ENCODE data around the gene NOP14. TPM values are rescaled to one million over a fixed set of nuclear protein-coding genes. Genes with fewer than 3 reads are reported as not detected.
"Not testable (repeated sequence)": the region's sequence is repeated elsewhere in the genome, so short reads cannot be mapped to it uniquely, and the experiment has no call there.

Gene NOP14
- total RNA-seq, 6 donors from 2014 or later = 17.2 to 30.4 (median 22.4) TPM

DNA sequence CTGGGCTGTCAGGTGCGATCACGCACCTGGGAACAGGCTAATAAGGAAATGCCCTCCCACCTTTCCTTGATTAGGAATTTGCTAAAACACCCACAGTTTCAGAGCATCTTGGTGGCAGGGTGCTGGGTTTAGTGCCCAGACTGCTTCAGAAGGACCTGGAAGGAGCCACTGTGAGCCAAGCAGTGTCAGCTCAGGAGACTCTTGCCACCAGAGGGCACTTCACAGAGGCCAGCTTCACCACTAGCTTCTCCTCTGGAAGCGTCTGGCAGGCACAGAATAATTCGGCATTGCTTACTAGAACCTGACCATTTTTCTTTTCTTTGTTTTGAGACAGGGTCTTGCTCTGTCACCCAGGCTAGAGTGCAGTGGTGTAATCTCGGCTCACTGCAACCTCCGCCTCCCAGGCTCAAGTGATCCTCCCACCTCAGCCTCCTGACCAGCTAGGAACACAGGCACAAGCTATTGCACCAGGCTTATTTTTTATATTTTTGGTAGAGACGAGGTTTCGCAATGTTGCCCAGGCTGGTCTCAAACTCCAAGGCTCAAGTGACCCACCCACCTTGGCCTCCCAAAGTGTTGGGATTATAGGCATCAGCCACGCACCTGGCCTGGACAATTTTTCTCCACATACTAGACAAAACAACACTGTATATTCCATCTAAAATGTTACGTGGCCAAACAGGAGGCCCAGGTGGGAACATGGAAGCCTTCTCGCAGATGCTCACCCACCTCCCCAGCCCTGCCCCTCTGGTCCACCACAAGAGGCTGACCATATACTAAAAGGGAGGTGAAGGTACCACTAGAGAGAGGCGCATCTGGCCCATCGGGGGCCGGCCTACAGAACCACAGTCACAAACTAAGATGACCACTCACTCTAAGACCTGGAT is 14.1 kb downstream of the NOP14 start:
- no peaks in the 10 kb centered on the region for H3K9me3 ChIP-seq
- peak in 1 of 2 donors; percentile 41 for ATAC-seq (ENCODE audit: low FRiP score in 2 of 2)
- TF ChIP-seq, protein P1, sequence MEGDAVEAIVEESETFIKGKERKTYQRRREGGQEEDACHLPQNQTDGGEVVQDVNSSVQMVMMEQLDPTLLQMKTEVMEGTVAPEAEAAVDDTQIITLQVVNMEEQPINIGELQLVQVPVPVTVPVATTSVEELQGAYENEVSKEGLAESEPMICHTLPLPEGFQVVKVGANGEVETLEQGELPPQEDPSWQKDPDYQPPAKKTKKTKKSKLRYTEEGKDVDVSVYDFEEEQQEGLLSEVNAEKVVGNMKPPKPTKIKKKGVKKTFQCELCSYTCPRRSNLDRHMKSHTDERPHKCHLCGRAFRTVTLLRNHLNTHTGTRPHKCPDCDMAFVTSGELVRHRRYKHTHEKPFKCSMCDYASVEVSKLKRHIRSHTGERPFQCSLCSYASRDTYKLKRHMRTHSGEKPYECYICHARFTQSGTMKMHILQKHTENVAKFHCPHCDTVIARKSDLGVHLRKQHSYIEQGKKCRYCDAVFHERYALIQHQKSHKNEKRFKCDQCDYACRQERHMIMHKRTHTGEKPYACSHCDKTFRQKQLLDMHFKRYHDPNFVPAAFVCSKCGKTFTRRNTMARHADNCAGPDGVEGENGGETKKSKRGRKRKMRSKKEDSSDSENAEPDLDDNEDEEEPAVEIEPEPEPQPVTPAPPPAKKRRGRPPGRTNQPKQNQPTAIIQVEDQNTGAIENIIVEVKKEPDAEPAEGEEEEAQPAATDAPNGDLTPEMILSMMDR (IDR thresholded peaks at IDR 0.05) = peak in 2 of 6 experiments; percentile 22 to 35
- TF ChIP-seq EP300 (IDR thresholded peaks at IDR 0.05) = no peak
- no peak for DNase-seq
- H3K4me3 ChIP-seq = no peak overlapping the region
- no peaks in the 10 kb centered on the region for H3K27me3 ChIP-seq
- WGBS, 2 donors = 91 to 92% methylated on average over 12 to 14 of the region's 14 CpGs
- no peak overlapping the region for H3K27ac ChIP-seq
- H3K4me1 ChIP-seq = no peaks in the 10 kb centered on the region
- H3K36me3 ChIP-seq = peaks cover 38 to 98% (median 84%) of the 10 kb centered on the region in 4 donors

DNA sequence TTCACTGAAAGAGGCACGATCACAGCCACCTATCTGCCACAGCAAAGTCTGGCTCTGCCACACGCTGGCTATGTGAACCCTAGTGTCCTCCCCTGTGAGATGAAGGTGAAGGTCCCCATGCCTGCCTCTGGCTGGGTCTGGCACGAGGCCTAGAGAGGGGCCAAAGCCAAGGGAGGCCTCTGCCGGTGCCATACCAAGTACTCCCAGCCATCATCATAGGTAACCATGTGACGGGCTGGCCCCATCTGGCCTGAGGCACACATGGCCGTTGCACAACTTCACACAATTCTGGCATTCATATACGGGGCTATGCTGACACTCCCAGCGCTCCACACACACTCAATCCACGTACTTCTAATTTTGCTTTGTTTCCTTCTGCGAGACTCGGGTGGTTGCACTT is 15.3 kb downstream of the NOP14 start:
- Histone ChIP-seq H3K36me3 (peaks cover 35 to 98% (median 83%) of the 10 kb centered on the region in 4 donors), H3K27ac (no peak overlapping the region), H3K4me3 (no peak overlapping the region), H3K27me3 (no peaks in the 10 kb centered on the region), H3K9me3 (no peaks in the 10 kb centered on the region), H3K4me1 (no peaks in the 10 kb centered on the region)
- DNase-seq (no peak), ATAC-seq (ENCODE audit: low FRiP score in 2 of 2) (no peak)
- TF ChIP-seq POLR2A (IDR thresholded peaks at IDR 0.05) = no peak
- no peak for TF ChIP-seq POLR2AphosphoS5 (IDR thresholded peaks at IDR 0.05)
- TF ChIP-seq, protein P1 (IDR thresholded peaks at IDR 0.05) = no peak
- TF ChIP-seq EP300 (IDR thresholded peaks at IDR 0.05) = no peak
- WGBS, 2 donors = 92 to 93% methylated on average over 11 of the region's 11 CpGs

DNA sequence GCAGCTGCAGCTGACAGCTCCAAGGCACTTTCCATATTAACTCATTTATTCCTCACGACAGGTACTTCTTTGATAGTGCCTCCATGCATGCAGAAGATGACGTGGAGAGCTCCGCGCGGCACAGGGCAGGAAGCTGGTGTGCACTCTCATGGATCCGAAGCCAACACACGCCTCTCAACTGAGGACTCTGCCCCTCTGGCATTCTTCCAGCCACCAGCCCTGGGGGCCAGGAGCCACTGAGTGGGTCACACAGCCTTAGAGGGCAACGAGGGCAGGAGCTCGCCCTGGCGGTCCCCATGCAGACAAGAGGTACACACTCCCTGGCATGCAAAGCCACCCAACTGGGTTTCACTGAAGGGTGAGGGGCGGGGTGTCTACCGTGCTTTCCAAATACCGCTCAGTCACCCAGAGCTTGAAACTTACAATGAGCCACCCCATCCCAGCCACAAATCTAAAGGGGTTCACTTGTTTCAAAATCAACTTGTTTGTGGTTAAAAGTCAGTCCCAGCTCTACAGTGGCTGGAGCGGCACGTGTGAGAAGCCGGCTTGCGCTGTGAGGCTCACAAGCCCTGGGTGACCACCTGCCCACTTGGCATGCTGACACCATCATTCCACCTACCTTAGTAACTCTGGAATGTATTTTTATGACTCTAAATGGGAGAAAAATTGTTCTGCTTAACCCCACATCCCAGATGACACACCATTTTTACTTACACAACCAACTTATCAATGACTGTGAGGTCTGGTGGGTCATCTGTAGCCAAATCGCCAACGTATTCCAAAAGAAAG is 16.2 kb downstream of the NOP14 start:
- WGBS, 2 donors = 95 to 96% methylated on average over 13 to 19 of the region's 19 CpGs
- no peak overlapping the region for H3K27ac ChIP-seq
- H3K9me3 ChIP-seq = no peaks in the 10 kb centered on the region
- TF ChIP-seq EP300 (IDR thresholded peaks at IDR 0.05) (no peak), POLR2A (IDR thresholded peaks at IDR 0.05) (no peak), POLR2AphosphoS5 (IDR thresholded peaks at IDR 0.05) (no peak)
- TF ChIP-seq, protein P1 (IDR thresholded peaks at IDR 0.05) = no peak
- DNase-seq (no peak), ATAC-seq (ENCODE audit: low FRiP score in 2 of 2) (no peak)
- peaks cover 29 to 98% (median 80%) of the 10 kb centered on the region in 4 donors for H3K36me3 ChIP-seq
- H3K4me3 ChIP-seq = no peak overlapping the region
- H3K4me1 ChIP-seq = no peaks in the 10 kb centered on the region
- no peaks in the 10 kb centered on the region for H3K27me3 ChIP-seq

DNA sequence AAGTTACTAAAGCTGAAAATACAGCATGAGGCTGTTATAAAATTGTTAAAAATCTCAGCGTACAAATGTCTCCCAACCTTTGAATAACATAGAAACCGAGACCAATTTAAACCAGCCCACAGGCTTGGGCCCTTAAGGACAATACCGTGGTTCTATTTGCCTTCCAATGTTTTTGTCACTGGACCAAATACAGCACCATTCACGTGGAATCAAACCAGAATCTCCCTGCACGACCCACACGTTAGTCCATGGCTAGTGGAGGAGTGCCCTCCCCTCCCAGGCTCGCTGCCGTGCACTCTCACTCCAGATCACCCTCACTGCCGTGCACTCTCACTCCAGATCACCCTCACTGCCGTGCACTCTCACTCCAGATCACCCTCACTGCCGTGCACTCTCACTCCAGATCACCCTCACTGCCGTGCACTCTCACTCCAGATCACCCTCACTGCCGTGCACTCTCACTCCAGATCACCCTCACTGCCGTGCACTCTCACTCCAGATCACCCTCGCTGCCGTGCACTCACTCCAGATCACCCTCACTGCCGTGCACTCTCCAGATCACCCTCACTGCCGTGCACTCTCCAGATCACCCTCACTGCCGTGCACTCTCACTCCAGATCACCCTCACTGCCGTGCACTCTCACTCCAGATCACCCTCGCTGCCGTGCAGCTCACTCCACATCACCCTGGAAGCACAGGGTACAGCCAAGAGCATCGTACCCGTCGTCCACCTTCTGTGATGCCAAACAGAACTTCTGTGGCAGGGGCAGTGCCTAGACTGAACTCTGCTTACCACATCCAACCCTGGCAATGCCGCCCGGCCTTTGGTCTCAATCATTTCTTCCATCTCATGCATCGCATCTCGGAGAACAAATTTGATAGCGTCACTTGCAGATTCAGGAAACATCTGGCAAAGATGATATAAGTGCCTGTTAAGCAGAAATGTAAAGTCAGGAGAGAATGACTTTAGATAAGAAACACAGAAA is 17.3 kb downstream of the NOP14 start:
- H3K36me3 ChIP-seq = peaks cover 26 to 98% (median 79%) of the 10 kb centered on the region in 4 donors
- not testable (repeated sequence) for ATAC-seq (ENCODE audit: low FRiP score in 2 of 2); H3K27ac ChIP-seq; H3K4me1 ChIP-seq; DNase-seq; H3K4me3 ChIP-seq; H3K27me3 ChIP-seq; H3K9me3 ChIP-seq
- 92 to 95% methylated on average over 23 to 27 of the region's 30 CpGs for WGBS, 2 donors

Measured in upper lobe of left lung (tissue), 6 donors.